HUES64 (cell line): ENCODE results near the gene PPM1A.
A peak's percentile ranks its signal among the peaks of the same experiment; 100 is the strongest.

Experiments used
- H3K27ac ChIP-seq: 2 replicates; pipeline ENCODE4 v1.7.0; 2013; ENCODE audit warnings: low read depth, low read length, inconsistent platforms
- H3K27me3 ChIP-seq: 2 replicates; pipeline ENCODE4 v1.6.1; 2013; ENCODE audit warnings: mild to moderate bottlenecking, low read length; ENCODE audit not compliant: insufficient read depth
- H3K36me3 ChIP-seq: 2 replicates; pipeline ENCODE4 v1.6.1; 2013; ENCODE audit warnings: mild to moderate bottlenecking, low read length; ENCODE audit not compliant: insufficient read depth
- H3K4me1 ChIP-seq: 2 replicates; pipeline ENCODE4 v1.6.1; 2013; ENCODE audit warnings: mild to moderate bottlenecking, low read length, moderate library complexity; ENCODE audit not compliant: insufficient read depth
- H3K4me3 ChIP-seq: 2 replicates; pipeline ENCODE4 v1.5.1; 2013; ENCODE audit warnings: mild to moderate bottlenecking, low read length, moderate library complexity
- H3K9ac ChIP-seq: 2 replicates; pipeline ENCODE4 v1.6.1; 2013; ENCODE audit warnings: mild to moderate bottlenecking, low read depth, low read length
- H3K9me3 ChIP-seq: 2 replicates; pipeline ENCODE4 v1.6.1; 2013; ENCODE audit warnings: low read depth, low read length; ENCODE audit not compliant: insufficient read depth
- WGBS: fragments of 150-250, 120-280 bp; methylation state at CpG from one replicate; pipeline ENCODE4 v1.1.7; 2013; ENCODE audit warnings: missing lambda C conversion rate; 5-methylcytosine and 5-hydroxymethylcytosine counted together

The PPM1A gene

DNA sequence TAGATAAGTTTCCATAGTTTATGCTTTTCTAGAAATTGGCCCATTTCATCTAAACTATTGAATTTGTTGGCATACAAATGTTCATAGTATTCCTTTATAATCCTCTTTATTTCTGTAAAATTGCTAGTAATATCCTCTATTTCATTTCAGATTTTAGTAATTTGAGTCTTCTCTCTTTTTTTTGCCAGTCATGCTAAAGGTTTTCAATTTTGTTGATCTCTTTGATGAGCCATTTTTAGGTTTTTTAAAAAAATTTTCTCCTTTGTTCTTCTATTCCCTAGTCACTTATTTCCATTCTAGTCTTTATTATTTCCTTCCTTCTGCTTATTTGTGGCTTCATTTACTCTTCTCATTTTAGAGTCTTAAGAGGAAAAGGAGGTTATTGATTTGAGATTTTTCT is 19.4 kb upstream of the PPM1A start:
- peaks cover 7% of the 10 kb centered on the region; the same call in 1 of the 2 replicates for H3K4me1 ChIP-seq
- H3K4me3 ChIP-seq: no peak overlapping the region
- no peak overlapping the region for H3K27ac ChIP-seq
- no peaks in the 10 kb centered on the region for H3K36me3 ChIP-seq
- no peaks in the 10 kb centered on the region for H3K27me3 ChIP-seq
- H3K9ac ChIP-seq: no peak overlapping the region
- H3K9me3 ChIP-seq: peaks cover 16% of the 10 kb centered on the region

DNA sequence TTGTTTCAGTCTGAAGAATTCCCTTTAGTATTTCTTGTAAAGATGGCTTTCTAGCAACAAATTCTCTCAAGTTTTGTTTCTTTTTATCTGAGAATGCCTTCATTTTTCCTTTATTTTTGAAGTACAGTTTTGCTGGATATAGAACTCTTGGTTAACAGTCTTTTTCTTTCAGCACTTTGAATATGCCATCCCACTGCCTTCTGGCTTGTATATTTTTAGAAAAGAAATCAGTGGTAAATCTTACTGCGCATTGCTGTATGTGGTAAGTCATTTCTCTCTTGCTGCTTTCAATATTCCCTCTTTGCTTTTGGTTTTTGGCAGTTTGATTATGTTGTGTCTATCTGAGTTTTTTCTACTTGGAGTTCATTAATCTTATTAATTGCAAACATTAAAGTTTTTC is 16.8 kb upstream of the PPM1A start:
- peaks cover 16% of the 10 kb centered on the region for H3K9me3 ChIP-seq
- H3K36me3 ChIP-seq: no peaks in the 10 kb centered on the region
- H3K9ac ChIP-seq: no peak overlapping the region
- H3K4me1 ChIP-seq: peaks cover 7% of the 10 kb centered on the region; the same call in 1 of the 2 replicates
- H3K27ac ChIP-seq: no peak overlapping the region
- 100% methylated on average over 1 of the region's 1 CpG for WGBS
- H3K4me3 ChIP-seq: no peak overlapping the region
- no peaks in the 10 kb centered on the region for H3K27me3 ChIP-seq

DNA sequence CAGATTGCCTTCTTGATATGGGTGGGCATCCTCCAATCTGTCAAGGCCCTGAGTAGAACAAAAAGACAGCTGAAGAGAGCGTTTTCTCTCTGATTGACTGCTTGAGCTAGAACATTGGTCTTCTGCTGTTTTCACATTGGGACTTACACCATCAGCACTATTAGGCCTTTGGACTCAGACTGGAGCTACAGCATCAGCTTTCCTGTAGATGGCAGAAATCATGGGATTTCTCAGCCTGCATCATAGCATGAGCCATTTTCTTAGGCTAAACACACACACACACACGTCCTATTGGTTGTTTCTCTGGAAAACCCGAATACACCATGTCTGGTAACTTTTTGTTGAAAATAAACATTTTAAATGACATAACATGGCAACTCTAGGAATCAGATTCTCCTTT is 15.8 kb upstream of the PPM1A start:
- no peak overlapping the region for H3K9ac ChIP-seq
- peaks cover 16% of the 10 kb centered on the region for H3K9me3 ChIP-seq
- H3K4me1 ChIP-seq: peaks cover 7% of the 10 kb centered on the region; the same call in 1 of the 2 replicates
- no peaks in the 10 kb centered on the region for H3K36me3 ChIP-seq
- no peak overlapping the region for H3K4me3 ChIP-seq
- no peak overlapping the region for H3K27ac ChIP-seq
- no peaks in the 10 kb centered on the region for H3K27me3 ChIP-seq
- 91% methylated on average over 3 of the region's 3 CpGs for WGBS

DNA sequence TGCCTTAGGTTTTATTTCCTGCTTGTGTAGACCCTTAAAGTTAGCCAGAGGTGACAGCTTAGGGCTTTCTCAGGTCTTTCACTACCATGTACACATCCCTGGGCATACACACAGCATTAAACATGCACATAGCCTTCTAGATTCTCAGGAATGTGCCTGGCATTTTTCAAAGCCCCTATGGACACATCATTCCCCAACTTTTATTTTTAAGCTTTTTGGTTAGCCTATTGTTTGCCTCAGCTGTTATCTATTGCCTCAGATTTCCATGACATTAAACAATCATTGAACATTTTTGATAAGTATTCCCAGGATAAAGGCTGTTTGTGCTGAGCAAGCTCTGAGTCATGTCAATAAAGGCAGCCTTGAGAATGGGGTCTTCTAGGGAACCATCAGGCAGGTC is 15.1 kb upstream of the PPM1A start:
- H3K36me3 ChIP-seq: no peaks in the 10 kb centered on the region
- no peak overlapping the region for H3K9ac ChIP-seq
- H3K27me3 ChIP-seq: no peaks in the 10 kb centered on the region
- peaks cover 7% of the 10 kb centered on the region; the same call in 1 of the 2 replicates for H3K4me1 ChIP-seq
- no peak overlapping the region for H3K4me3 ChIP-seq
- no peak overlapping the region for H3K27ac ChIP-seq
- H3K9me3 ChIP-seq: peaks cover 16% of the 10 kb centered on the region

DNA sequence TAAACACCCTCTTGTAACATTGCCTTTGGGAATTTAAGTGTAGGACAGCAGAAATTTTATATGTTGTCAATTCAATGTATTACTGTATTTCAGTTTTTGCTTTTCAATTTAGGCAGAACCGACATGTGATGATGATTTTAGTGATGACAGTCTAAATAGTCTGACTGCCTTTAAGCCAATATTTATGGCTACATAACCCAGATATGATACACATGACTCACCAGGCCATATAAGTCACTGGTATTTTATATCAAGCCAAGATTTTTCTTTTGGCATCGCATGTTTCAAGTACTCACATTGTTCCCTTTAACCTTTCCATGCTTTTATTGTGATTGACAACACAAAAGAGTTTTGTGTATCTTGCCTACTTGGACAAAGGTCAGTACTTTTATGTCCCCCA is 13.6 kb upstream of the PPM1A start:
- no peak overlapping the region for H3K4me3 ChIP-seq
- H3K36me3 ChIP-seq: no peaks in the 10 kb centered on the region
- peaks cover 16% of the 10 kb centered on the region for H3K9me3 ChIP-seq
- no peak overlapping the region for H3K9ac ChIP-seq
- 97% methylated on average over 2 of the region's 2 CpGs for WGBS
- no peaks in the 10 kb centered on the region for H3K27me3 ChIP-seq
- H3K27ac ChIP-seq: no peak overlapping the region
- peaks cover 7% of the 10 kb centered on the region; the same call in 1 of the 2 replicates for H3K4me1 ChIP-seq

DNA sequence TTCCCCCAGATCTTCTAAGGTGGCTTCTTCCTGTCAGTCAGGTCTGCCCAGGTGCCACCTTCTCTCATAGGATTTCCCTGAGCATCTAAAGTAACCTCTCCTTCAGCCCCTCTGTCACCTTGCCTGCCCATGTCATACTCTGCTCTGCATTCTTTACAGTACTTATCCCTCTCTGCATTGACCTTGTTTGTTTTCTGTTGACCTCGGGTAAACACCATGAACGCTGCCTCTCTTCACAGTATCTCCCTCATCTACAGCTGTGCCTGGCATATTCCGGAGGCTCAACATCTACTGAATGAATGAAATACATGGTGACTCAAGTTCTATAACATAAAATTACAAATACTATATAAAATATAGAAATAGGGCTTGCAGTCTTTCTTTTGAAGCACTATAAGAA is 10.1 kb upstream of the PPM1A start:
- Histone ChIP-seq H3K4me1 (peaks cover 13% of the 10 kb centered on the region), H3K4me3 (no peak overlapping the region), H3K36me3 (no peaks in the 10 kb centered on the region), H3K27me3 (no peaks in the 10 kb centered on the region), H3K27ac (no peak overlapping the region), H3K9ac (no peak overlapping the region), H3K9me3 (no peaks in the 10 kb centered on the region)
- WGBS: 81% methylated on average over 2 of the region's 3 CpGs

DNA sequence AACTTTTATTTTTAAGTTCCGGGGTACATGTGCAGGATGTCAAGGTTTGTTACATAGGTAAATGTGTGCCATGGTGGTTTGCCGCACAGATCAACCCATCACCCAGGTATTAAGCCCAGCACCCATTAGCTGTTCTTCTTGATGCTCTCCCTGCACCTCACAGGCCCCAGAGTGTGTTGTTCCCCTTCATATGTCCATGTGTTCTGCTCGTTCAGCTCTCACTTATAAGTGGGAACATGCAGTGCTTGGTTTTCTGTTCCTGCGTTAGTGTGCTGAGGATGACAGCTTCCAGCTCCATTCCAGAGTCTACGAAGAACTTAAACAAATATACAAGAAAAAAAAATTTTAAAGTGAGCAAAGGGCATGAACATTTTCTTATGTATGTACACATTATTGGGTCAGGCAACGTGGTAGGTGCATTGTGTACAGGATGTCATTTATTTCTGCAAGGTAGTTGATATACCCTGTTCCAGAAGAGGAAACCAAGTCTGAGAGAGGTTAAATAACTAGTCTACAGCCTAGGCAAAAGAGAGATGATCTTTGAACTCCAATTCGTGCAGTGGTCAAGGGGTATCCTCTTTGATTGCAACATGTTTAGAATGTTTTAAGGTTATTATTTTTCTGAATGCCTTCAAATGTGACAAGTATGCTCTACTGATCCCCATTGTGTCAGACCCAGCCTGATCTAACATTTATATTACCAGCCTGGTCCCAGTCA is 8.7 kb upstream of the PPM1A start:
- H3K9ac ChIP-seq: no peak overlapping the region
- H3K27me3 ChIP-seq: no peaks in the 10 kb centered on the region
- WGBS: 84% methylated on average over 6 of the region's 7 CpGs
- H3K27ac ChIP-seq: no peak overlapping the region
- H3K4me1 ChIP-seq: peaks cover 13% of the 10 kb centered on the region
- H3K9me3 ChIP-seq: no peaks in the 10 kb centered on the region
- H3K36me3 ChIP-seq: no peaks in the 10 kb centered on the region
- H3K4me3 ChIP-seq: no peak overlapping the region

DNA sequence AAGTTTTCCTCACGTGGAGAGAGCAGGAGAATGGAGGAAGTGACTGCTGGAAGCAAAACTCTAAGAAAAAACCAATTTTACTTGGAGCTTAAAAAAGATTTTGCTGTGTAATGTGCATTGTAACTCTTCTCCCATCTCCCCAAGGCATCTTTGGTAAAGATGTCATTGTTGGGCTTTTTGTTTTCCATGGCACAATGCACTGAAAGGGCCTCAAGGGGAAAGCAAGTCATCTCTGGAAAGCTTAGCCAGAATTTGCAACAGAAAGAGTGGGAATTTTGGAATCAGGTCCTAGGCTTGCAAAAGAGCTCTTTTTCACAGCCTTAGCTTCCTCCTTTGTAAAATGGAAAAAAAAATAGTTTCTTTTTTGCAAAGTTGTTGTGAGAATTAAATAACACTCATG is 7.9 kb upstream of the PPM1A start:
- no peak overlapping the region for H3K4me3 ChIP-seq
- H3K9me3 ChIP-seq: no peaks in the 10 kb centered on the region
- 72% methylated on average over 1 of the region's 1 CpG for WGBS
- H3K36me3 ChIP-seq: no peaks in the 10 kb centered on the region
- no peak overlapping the region for H3K9ac ChIP-seq
- no peaks in the 10 kb centered on the region for H3K27me3 ChIP-seq
- no peak overlapping the region for H3K27ac ChIP-seq
- H3K4me1 ChIP-seq: peaks cover 21% of the 10 kb centered on the region

DNA sequence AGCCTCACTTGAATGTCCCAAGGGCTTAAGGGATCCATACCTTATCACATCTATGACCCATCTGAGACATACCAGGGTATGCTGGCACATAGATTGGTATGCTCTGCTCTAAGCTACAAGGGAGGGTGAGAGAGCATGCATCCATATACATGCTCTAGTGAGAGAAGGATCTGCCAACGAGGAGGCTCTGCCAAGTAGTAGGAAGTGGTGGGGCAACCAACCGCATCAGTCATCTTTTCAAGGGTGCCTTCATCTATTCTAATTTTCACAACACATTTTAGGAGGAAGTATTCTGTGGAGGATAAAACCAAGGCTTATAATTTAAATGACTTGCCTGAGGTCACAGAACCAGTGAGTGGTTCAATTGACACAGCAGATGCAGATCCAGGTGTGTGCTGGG is 6.6 kb upstream of the PPM1A start:
- H3K4me1 ChIP-seq: peaks cover 26% of the 10 kb centered on the region
- H3K9ac ChIP-seq: no peak overlapping the region
- H3K36me3 ChIP-seq: no peaks in the 10 kb centered on the region
- H3K27me3 ChIP-seq: no peaks in the 10 kb centered on the region
- no peak overlapping the region for H3K4me3 ChIP-seq
- H3K9me3 ChIP-seq: no peaks in the 10 kb centered on the region
- no peak overlapping the region for H3K27ac ChIP-seq
- WGBS: 83% methylated on average over 1 of the region's 2 CpGs

DNA sequence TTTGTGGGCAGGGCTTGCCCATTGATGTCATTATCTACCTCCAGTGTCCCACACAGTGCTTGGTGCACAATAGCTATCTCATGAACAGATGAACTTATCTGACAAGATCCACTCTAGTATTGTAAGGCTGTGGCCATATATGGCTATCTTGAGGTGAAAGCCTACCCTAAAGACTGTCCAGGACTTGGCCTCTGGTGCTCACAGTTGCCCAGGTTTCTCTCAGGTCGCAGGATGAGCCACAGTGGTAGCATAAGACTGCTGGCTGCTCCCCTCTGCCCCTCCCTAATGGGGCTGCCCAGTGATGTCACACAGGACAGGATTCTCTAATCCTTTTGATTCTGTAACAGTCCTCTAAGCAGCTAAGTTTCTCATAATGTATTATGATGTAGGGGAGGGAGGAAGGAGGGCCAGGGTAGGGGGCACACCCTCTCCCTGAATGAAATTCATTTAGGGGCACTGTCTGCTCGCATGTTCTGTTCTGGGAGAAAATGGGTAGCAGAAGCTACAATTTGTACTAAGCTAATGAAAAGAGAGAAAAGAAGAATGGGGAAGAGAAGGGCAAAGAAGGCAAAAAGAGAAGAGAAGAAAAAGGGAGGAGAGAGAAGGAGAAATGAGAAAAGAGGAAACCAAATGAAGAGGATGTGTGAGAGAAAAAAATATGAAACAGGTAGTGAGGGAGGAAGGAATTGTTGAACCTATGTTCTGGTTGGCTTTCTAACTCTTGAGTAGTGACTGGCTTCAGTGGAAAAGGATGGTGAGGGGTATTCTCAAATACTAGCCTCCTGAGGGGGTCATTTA is 3.4 kb upstream of the PPM1A start:
- Histone ChIP-seq H3K9me3 (no peaks in the 10 kb centered on the region), H3K27ac (no peak overlapping the region), H3K36me3 (no peaks in the 10 kb centered on the region), H3K4me3 (no peak overlapping the region), H3K4me1 (peaks cover 27% of the 10 kb centered on the region), H3K27me3 (no peaks in the 10 kb centered on the region), H3K9ac (no peak overlapping the region)
- 71% methylated on average over 2 of the region's 2 CpGs for WGBS

DNA sequence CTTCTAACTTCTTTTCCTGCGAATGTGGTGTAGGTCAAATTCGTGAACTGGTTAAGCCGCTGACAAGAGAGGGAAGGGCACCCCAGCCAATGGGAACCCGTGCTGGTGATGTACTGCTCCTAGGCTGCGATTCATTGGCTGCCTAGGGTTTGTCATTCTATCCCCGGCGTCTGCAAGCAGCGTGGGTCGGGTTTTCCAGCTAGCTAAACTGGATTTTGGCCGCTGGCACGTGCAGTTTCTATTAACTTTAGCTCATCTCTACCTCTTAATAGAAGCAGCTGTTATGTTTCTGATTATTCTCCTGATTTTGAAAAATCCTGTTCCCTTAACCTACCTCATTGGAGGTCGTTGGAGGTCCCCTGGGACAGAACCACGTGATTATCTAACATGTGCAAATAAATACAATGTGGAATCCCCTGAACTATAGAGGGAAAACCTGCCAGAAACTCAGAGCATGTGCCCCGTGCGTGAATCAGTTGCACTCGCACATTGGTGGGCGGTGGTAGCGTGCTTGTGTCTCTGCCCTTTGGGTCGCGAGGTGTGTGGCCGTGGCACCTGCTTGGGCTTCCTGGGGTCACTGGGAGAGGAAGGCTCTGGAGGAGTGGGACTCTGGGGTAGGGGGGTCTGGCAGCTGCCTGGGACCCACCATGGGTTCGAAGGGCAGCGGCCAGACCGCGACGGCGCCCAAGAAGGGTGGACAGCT is 876 bp upstream of the PPM1A start:
- Histone ChIP-seq H3K9me3 (no peaks in the 10 kb centered on the region), H3K27ac (peak overlapping the region; percentile 99), H3K9ac (peak overlapping the region; percentile 96), H3K27me3 (no peaks in the 10 kb centered on the region), H3K36me3 (no peaks in the 10 kb centered on the region), H3K4me1 (peaks cover 40% of the 10 kb centered on the region), H3K4me3 (peak overlapping the region; percentile 97)
- 3% methylated on average over 27 of the region's 27 CpGs for WGBS
